GM12892 (cell line): ENCODE data around the gene SMOC1.

Source experiments
- POLR2A ChIP-seq: IDR thresholded peaks from 2 replicates; pipeline ENCODE4 v1.6.1; 2011; ENCODE audit warnings: low read depth, low read length, control low read depth
- POLR2AphosphoS5 ChIP-seq: IDR thresholded peaks from 2 replicates; pipeline ENCODE4 v1.6.1; 2011; ENCODE audit warnings: low read depth, low read length, control low read depth
- TAF1 ChIP-seq: IDR thresholded peaks from 2 replicates; pipeline ENCODE4 v1.6.1; 2011; ENCODE audit warnings: low read depth, mild to moderate bottlenecking, control low read depth, low read length, borderline replicate concordance

- TF ChIP-seq TAF1 = no peak
- TF ChIP-seq POLR2AphosphoS5 = no peak
- no peak for TF ChIP-seq POLR2A
These were observed 106.2 kb downstream of the SMOC1 start for GRCh38 chr14:69985463-69985862.
